Measurements from ENCODE around the gene TEKTIP1.
A peak's percentile ranks its signal among the peaks of the same experiment; 100 is the strongest.

The TEKTIP1 gene

DNA sequence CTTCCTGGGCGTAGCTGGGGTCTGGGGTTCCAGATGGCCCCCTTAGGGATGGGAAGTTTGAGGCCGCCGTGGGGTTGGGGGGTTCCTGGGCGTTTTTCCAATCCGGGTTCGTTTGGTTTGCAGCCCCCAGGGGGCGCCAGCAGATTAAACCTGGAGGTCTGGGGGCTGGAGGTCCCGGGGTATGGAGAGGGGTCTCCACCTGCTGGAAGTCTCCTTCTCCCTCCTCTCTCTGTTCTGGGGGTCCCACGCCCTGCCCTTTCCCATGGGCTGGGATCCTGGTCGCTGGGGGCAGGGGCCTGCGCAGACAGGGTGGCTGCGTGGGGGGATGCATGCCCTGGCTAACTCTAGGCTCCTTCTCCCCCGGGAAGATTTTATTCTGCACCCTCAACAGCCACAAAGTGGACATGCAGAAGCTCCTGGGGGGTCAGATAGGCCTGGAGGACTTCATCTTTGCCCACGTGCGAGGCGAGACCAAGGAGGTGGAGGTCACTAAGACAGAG lies 47.2 kb downstream of the TEKTIP1 start:
- no peak for ATAC-seq (ENCODE audit: insufficient read depth, low read depth)
- no peak overlapping the region for H3K4me3 ChIP-seq (ENCODE audit: low read depth in 1 of 2, low read length in 2 of 2)
- no peaks in the 10 kb centered on the region for H3K79me2 ChIP-seq (ENCODE audit: insufficient read depth, low read length)
- H3K4me2 ChIP-seq (ENCODE audit: insufficient read depth, low read length): no peak overlapping the region
- no peaks in the 10 kb centered on the region for H4K20me1 ChIP-seq (ENCODE audit: insufficient read depth, low read length)
- no peak overlapping the region for H3K27ac ChIP-seq (ENCODE audit: low read length)
- no peaks in the 10 kb centered on the region for H3K27me3 ChIP-seq (ENCODE audit: insufficient read depth, low read length, poor library complexity)
- DNase-seq: peak; percentile 33
- TF ChIP-seq EZH2 (IDR thresholded peaks at IDR 0.05; ENCODE audit: borderline replicate concordance, low read depth, low read length, severe bottlenecking): no peak
- TF ChIP-seq, protein P1, sequence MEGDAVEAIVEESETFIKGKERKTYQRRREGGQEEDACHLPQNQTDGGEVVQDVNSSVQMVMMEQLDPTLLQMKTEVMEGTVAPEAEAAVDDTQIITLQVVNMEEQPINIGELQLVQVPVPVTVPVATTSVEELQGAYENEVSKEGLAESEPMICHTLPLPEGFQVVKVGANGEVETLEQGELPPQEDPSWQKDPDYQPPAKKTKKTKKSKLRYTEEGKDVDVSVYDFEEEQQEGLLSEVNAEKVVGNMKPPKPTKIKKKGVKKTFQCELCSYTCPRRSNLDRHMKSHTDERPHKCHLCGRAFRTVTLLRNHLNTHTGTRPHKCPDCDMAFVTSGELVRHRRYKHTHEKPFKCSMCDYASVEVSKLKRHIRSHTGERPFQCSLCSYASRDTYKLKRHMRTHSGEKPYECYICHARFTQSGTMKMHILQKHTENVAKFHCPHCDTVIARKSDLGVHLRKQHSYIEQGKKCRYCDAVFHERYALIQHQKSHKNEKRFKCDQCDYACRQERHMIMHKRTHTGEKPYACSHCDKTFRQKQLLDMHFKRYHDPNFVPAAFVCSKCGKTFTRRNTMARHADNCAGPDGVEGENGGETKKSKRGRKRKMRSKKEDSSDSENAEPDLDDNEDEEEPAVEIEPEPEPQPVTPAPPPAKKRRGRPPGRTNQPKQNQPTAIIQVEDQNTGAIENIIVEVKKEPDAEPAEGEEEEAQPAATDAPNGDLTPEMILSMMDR (IDR thresholded peaks at IDR 0.05; ENCODE audit: borderline replicate concordance, extremely low read depth, low read length, poor library complexity, severe bottlenecking): peak; percentile 65
- H3K9me3 ChIP-seq (ENCODE audit: insufficient read depth, low read length, severe bottlenecking): peaks cover 4% of the 10 kb centered on the region
- H2AFZ ChIP-seq (ENCODE audit: low read depth, low read length): no peak overlapping the region
- no peaks in the 10 kb centered on the region for H3K4me1 ChIP-seq (ENCODE audit: insufficient read depth, low read length)
- no peaks in the 10 kb centered on the region for H3K36me3 ChIP-seq (ENCODE audit: insufficient read depth, low read length)
- no peak overlapping the region for H3K9ac ChIP-seq (ENCODE audit: low read depth, low read length)

DNA sequence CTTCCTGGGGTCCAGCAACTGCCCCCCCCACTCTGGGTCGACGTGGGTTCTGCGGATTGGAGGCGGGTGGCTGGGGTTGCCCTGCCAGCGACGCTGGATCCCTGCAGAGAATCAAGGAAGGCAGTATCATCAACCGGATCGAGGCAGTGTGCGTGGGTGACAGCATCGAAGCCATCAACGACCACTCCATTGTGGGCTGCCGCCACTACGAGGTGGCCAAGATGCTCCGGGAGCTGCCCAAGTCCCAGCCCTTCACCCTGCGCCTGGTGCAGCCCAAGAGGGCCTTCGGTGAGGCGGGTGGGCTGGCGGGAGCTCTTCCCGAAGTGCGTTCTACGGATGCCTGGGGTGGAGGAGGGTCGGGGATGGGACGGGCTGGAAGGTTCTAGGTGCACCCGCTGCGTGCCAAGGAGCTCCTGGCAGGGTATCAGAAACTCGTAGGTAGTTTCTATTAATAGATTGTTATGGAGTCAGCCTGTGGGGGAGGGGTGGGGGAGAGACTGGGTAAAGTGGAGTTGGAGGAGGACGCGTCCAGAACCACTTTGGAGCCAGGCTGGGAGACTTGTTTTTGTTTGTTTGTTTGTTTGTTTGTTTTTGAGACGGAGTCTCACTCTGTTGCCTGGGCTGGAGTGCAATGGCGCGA lies 47.9 kb downstream of the TEKTIP1 start:
- Histone ChIP-seq H3K4me1 (ENCODE audit: insufficient read depth, low read length) (no peaks in the 10 kb centered on the region), H3K4me3 (ENCODE audit: low read depth in 1 of 2, low read length in 2 of 2) (no peak overlapping the region), H3K9me3 (ENCODE audit: insufficient read depth, low read length, severe bottlenecking) (peaks cover 4% of the 10 kb centered on the region), H4K20me1 (ENCODE audit: insufficient read depth, low read length) (no peaks in the 10 kb centered on the region), H3K36me3 (ENCODE audit: insufficient read depth, low read length) (no peaks in the 10 kb centered on the region), H3K27ac (ENCODE audit: low read length) (no peak overlapping the region), H2AFZ (ENCODE audit: low read depth, low read length) (no peak overlapping the region), H3K27me3 (ENCODE audit: insufficient read depth, low read length, poor library complexity) (no peaks in the 10 kb centered on the region), H3K4me2 (ENCODE audit: insufficient read depth, low read length) (no peak overlapping the region), H3K79me2 (ENCODE audit: insufficient read depth, low read length) (no peaks in the 10 kb centered on the region), H3K9ac (ENCODE audit: low read depth, low read length) (no peak overlapping the region)
- TF ChIP-seq EZH2 (IDR thresholded peaks at IDR 0.05; ENCODE audit: borderline replicate concordance, low read depth, low read length, severe bottlenecking): no peak
- no peak for ATAC-seq (ENCODE audit: insufficient read depth, low read depth)
- DNase-seq: no peak

DNA sequence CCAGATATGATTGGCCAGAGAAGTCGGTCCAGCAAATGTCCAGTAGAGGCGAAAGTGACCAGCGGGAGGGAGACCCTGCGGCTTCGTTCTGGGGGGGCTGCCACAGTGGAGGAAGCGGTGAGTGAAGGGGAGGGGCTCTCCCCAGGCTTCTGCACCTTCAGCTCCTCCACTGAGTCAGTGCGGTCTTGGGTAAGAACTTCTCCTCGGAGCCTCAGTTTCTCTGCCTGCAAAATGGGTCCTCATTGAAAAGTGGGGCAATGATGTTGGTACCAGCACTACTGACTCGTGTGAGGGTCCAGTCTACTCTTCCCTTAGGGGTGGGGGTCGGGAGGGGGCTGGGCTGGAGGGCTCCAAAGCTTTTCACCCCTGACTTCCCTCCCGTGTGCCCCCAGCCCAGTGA lies 50.5 kb downstream of the TEKTIP1 start:
- no peak overlapping the region for H3K9ac ChIP-seq (ENCODE audit: low read depth, low read length)
- no peaks in the 10 kb centered on the region for H3K79me2 ChIP-seq (ENCODE audit: insufficient read depth, low read length)
- no peaks in the 10 kb centered on the region for H3K4me1 ChIP-seq (ENCODE audit: insufficient read depth, low read length)
- H3K36me3 ChIP-seq (ENCODE audit: insufficient read depth, low read length): no peaks in the 10 kb centered on the region
- no peak for TF ChIP-seq EZH2 (IDR thresholded peaks at IDR 0.05; ENCODE audit: borderline replicate concordance, low read depth, low read length, severe bottlenecking)
- TF ChIP-seq, protein P1 (IDR thresholded peaks at IDR 0.05; ENCODE audit: borderline replicate concordance, extremely low read depth, low read length, poor library complexity, severe bottlenecking): no peak
- no peak overlapping the region for H3K4me2 ChIP-seq (ENCODE audit: insufficient read depth, low read length)
- no peaks in the 10 kb centered on the region for H3K27me3 ChIP-seq (ENCODE audit: insufficient read depth, low read length, poor library complexity)
- no peak overlapping the region for H3K27ac ChIP-seq (ENCODE audit: low read length)
- H3K4me3 ChIP-seq (ENCODE audit: low read depth in 1 of 2, low read length in 2 of 2): no peak overlapping the region
- DNase-seq (no peak), ATAC-seq (ENCODE audit: insufficient read depth, low read depth) (no peak)
- no peak overlapping the region for H2AFZ ChIP-seq (ENCODE audit: low read depth, low read length)
- H3K9me3 ChIP-seq (ENCODE audit: insufficient read depth, low read length, severe bottlenecking): peaks cover 4% of the 10 kb centered on the region
- H4K20me1 ChIP-seq (ENCODE audit: insufficient read depth, low read length): no peaks in the 10 kb centered on the region

DNA sequence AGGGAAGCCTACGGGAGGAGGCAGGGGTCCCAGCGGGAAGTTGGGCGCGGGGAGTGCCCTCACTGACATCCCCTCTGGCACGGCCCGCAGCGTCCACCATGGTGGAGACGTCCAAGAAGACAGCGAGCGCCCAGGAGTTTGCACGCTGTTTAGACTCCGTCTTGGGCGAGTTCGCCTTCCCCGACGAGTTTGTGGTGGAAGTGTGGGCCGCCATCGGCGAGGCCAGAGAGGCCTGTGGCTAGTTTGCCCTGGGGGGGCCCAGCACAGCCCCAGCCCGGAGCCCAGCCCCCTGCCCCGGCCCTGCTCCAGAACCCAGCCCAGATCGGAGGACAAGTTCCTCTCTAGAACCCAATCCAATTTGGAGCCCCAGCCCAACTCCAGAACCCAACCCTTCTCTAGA lies 51.0 kb downstream of the TEKTIP1 start:
- peaks cover 4% of the 10 kb centered on the region for H3K9me3 ChIP-seq (ENCODE audit: insufficient read depth, low read length, severe bottlenecking)
- DNase-seq (no peak), ATAC-seq (ENCODE audit: insufficient read depth, low read depth) (no peak)
- no peaks in the 10 kb centered on the region for H3K4me1 ChIP-seq (ENCODE audit: insufficient read depth, low read length)
- no peak overlapping the region for H2AFZ ChIP-seq (ENCODE audit: low read depth, low read length)
- H3K4me3 ChIP-seq (ENCODE audit: low read depth in 1 of 2, low read length in 2 of 2): no peak overlapping the region
- no peaks in the 10 kb centered on the region for H3K27me3 ChIP-seq (ENCODE audit: insufficient read depth, low read length, poor library complexity)
- H3K9ac ChIP-seq (ENCODE audit: low read depth, low read length): no peak overlapping the region
- no peak overlapping the region for H3K4me2 ChIP-seq (ENCODE audit: insufficient read depth, low read length)
- H3K79me2 ChIP-seq (ENCODE audit: insufficient read depth, low read length): no peaks in the 10 kb centered on the region
- no peak for TF ChIP-seq EZH2 (IDR thresholded peaks at IDR 0.05; ENCODE audit: borderline replicate concordance, low read depth, low read length, severe bottlenecking)
- H3K36me3 ChIP-seq (ENCODE audit: insufficient read depth, low read length): no peaks in the 10 kb centered on the region
- no peaks in the 10 kb centered on the region for H4K20me1 ChIP-seq (ENCODE audit: insufficient read depth, low read length)
- H3K27ac ChIP-seq (ENCODE audit: low read length): no peak overlapping the region
